H1 (cell line): Measurements from ENCODE around the gene PIGV. TPM values are rescaled to one million over a fixed set of nuclear protein-coding genes. Genes with fewer than 3 reads are reported as not detected.

Experiments
- CTCF ChIA-PET: fragments of 300-600 bp; sonication (Branson Sonifier 250); formaldehyde crosslinking; loops from one replicate; lab custom pipeline; 2021; ENCODE audit not compliant: partially characterized antibody; lab: Charles Lee
- POLR2A ChIA-PET: fragments of 300-600 bp; sonication (Branson Sonifier 250); formaldehyde crosslinking; loops from one replicate; lab custom pipeline; 2021; ENCODE audit warnings: inconsistent platforms; ENCODE audit not compliant: partially characterized antibody; lab: Charles Lee
- DNase-seq, 2 experiments: peaks; one replicate each; pipeline versions ENCODE4 v3.0.0 to v3.0.0-alpha.2; 2010 to 2022; ENCODE audit warnings: low spot score in 2 of 2, low read depth in 1 of 2, mixed read lengths in 1 of 2
- FAIRE-seq: peaks from 2 replicates; lab custom pipeline; 2011; peaks lifted over from hg19 to GRCh38; lab: Jason Lieb, UNC
- H2AFZ ChIP-seq: 2 replicates; pipeline ENCODE4 v1.8.1; 2012; ENCODE audit warnings: low read length, inconsistent platforms
- H2AK5ac ChIP-seq: 2 replicates; pipeline ENCODE4 v1.6.1; 2013; ENCODE audit warnings: low read depth, low read length
- H2BK120ac ChIP-seq: replicated peaks from 2 replicates; pipeline ENCODE3; 2013; ENCODE audit warnings: low read depth, low read length, inconsistent platforms
- H2BK12ac ChIP-seq: 2 replicates; pipeline ENCODE4 v1.6.1; 2013; ENCODE audit warnings: low read depth, low read length
- H2BK15ac ChIP-seq: 2 replicates; pipeline ENCODE4 v1.6.1; 2013; ENCODE audit warnings: low read length
- H2BK20ac ChIP-seq: 2 replicates; pipeline ENCODE4 v1.6.1; 2013; ENCODE audit warnings: low read length
- H2BK5ac ChIP-seq: 2 replicates; pipeline ENCODE4 v1.6.1; 2013; ENCODE audit warnings: low read depth, low read length
- H3K14ac ChIP-seq: 2 replicates; pipeline ENCODE4 v1.6.1; 2013; ENCODE audit warnings: inconsistent platforms; ENCODE audit not compliant: insufficient read length
- H3K18ac ChIP-seq: 2 replicates; pipeline ENCODE4 v1.6.1; 2013; ENCODE audit warnings: low read length; ENCODE audit errors: extremely low read depth
- H3K23ac ChIP-seq: 2 replicates; pipeline ENCODE4 v1.6.1; 2013; ENCODE audit warnings: inconsistent platforms; ENCODE audit not compliant: insufficient read length
- H3K23me2 ChIP-seq: 2 replicates; pipeline ENCODE4 v1.6.1; 2013; ENCODE audit warnings: low read depth, low read length
- H3K27ac ChIP-seq: 2 replicates; pipeline ENCODE4 v1.6.1; 2011; ENCODE audit warnings: low read depth, low read length, inconsistent platforms
- H3K27me3 ChIP-seq, 4 experiments: replicated peaks in 1 of 4; 1 replicate in 1 of 4; 2 replicates in 3 of 4; pipeline versions ENCODE4 v1.6.1 to v1.8.1; 2011 to 2013; ENCODE audit warnings: low read length in 3 of 4, mild to moderate bottlenecking in 3 of 4, inconsistent platforms in 2 of 4, mixed read lengths in 2 of 4, moderate library complexity in 1 of 4; ENCODE audit not compliant: control insufficient read depth in 3 of 4, insufficient read depth in 3 of 4; ENCODE audit errors: extremely low read depth in 1 of 4
- H3K36me3 ChIP-seq, 4 experiments: 2 replicates each; pipeline versions ENCODE4 v1.6.1 to v1.8.1; 2011 to 2013; ENCODE audit warnings: mild to moderate bottlenecking in 4 of 4, low read length in 3 of 4, moderate library complexity in 2 of 4, control low read depth in 1 of 4, inconsistent platforms in 1 of 4; ENCODE audit not compliant: insufficient read depth in 4 of 4, control insufficient read depth in 2 of 4
- H3K4ac ChIP-seq: replicated peaks from 2 replicates; pipeline ENCODE3; 2013; ENCODE audit warnings: low read length, low read depth, mixed read lengths, inconsistent platforms; ENCODE audit not compliant: insufficient read length
- H3K4me1 ChIP-seq, 4 experiments: replicated peaks in 1 of 4; 1 replicate in 1 of 4; 2 replicates in 3 of 4; pipeline versions ENCODE4 v1.6.1 to v1.8.1; 2011 to 2013; ENCODE audit warnings: low read length in 3 of 4, inconsistent platforms in 2 of 4, mixed read lengths in 1 of 4; ENCODE audit not compliant: insufficient read depth in 4 of 4, control insufficient read depth in 3 of 4
- H3K4me2 ChIP-seq, 2 experiments: 2 replicates each; pipeline versions ENCODE4 v1.6.1 to v1.8.1; 2011 to 2013; ENCODE audit warnings: low read depth in 2 of 2, low read length in 2 of 2, control low read depth in 1 of 2, inconsistent platforms in 1 of 2, mild to moderate bottlenecking in 1 of 2; ENCODE audit not compliant: insufficient read depth in 1 of 2
- H3K4me3 ChIP-seq, 4 experiments: fragments of 200-600, 300-600 bp in 1 of 4; sonication (generic), shearing (Covaris generic), sonication (Bioruptor Twin) in 1 of 4; 2 replicates each; pipeline versions ENCODE4 v1.5.1 to v1.8.1; 2011 to 2016; ENCODE audit warnings: low read length in 4 of 4, low read depth in 3 of 4, control low read depth in 2 of 4, inconsistent platforms in 2 of 4, mild to moderate bottlenecking in 2 of 4, mixed read lengths in 1 of 4, moderate library complexity in 1 of 4; ENCODE audit not compliant: insufficient read depth in 2 of 4; ENCODE audit errors: extremely low read depth in 1 of 4
- H3K56ac ChIP-seq: replicated peaks from 2 replicates; pipeline ENCODE3; 2013; ENCODE audit warnings: low read depth, mild to moderate bottlenecking, mixed read lengths, low read length, inconsistent platforms; ENCODE audit not compliant: insufficient read length
- H3K79me1 ChIP-seq: 2 replicates; pipeline ENCODE4 v1.6.1; 2013; ENCODE audit warnings: low read depth, low read length, control low read depth
- H3K79me2 ChIP-seq, 2 experiments: 2 replicates each; pipeline versions ENCODE4 v1.6.1 to v1.8.1; 2012 to 2013; ENCODE audit warnings: low read length in 2 of 2, mild to moderate bottlenecking in 2 of 2, inconsistent platforms in 1 of 2; ENCODE audit not compliant: insufficient read depth in 2 of 2, control insufficient read depth in 1 of 2
- H3K9ac ChIP-seq, 4 experiments: replicated peaks in 1 of 4; 1 replicate in 1 of 4; 2 replicates in 3 of 4; pipeline versions ENCODE4 v1.6.1 to v1.8.1; 2011 to 2013; ENCODE audit warnings: low read depth in 3 of 4, low read length in 3 of 4, control low read depth in 2 of 4, mild to moderate bottlenecking in 2 of 4, moderate library complexity in 2 of 4, inconsistent platforms in 1 of 4; ENCODE audit errors: extremely low read depth in 1 of 4
- H3K9me3 ChIP-seq, 2 experiments: 2 replicates each; pipeline versions ENCODE4 v1.6.1 to v1.8.1; 2012 to 2013; ENCODE audit warnings: mild to moderate bottlenecking in 2 of 2, moderate library complexity in 2 of 2, control low read depth in 1 of 2, inconsistent platforms in 1 of 2, low read depth in 1 of 2, low read length in 1 of 2, mixed read lengths in 1 of 2; ENCODE audit not compliant: insufficient read depth in 2 of 2
- H4K20me1 ChIP-seq, 2 experiments: replicated peaks in 1 of 2; 2 replicates each; pipeline versions ENCODE3 to v1.8.1; 2011 to 2013; ENCODE audit warnings: inconsistent platforms in 2 of 2, low read length in 2 of 2, mild to moderate bottlenecking in 1 of 2; ENCODE audit not compliant: insufficient read depth in 2 of 2, control insufficient read depth in 1 of 2
- H4K5ac ChIP-seq: 2 replicates; pipeline ENCODE4 v1.6.1; 2013; ENCODE audit warnings: low read length, low read depth, mixed read lengths, inconsistent platforms; ENCODE audit not compliant: insufficient read length
- H4K8ac ChIP-seq: 2 replicates; pipeline ENCODE4 v1.8.0; 2013; ENCODE audit warnings: mild to moderate bottlenecking, moderate library complexity, low read length, inconsistent platforms; ENCODE audit not compliant: insufficient read depth; ENCODE audit errors: extremely low read depth
- H4K91ac ChIP-seq: replicated peaks from 2 replicates; pipeline ENCODE3; 2013; ENCODE audit warnings: low read length, mixed read lengths, inconsistent platforms; ENCODE audit not compliant: insufficient read length
- BRCA1 ChIP-seq: IDR thresholded peaks from 2 replicates; pipeline ENCODE4 v1.6.1; 2012; ENCODE audit warnings: low read depth, low read length, improper control_type of control experiment
- CEBPB ChIP-seq: IDR thresholded peaks from 2 replicates; pipeline ENCODE4 v1.6.1; 2012; ENCODE audit warnings: low read depth, low read length
- GTF2F1 ChIP-seq: IDR thresholded peaks from 2 replicates; pipeline ENCODE4 v1.6.1; 2012; ENCODE audit warnings: low read depth, low read length, improper control_type of control experiment, borderline replicate concordance
- HDAC6 ChIP-seq: IDR thresholded peaks from one replicate; pipeline ENCODE4 v1.7.1; 2012; ENCODE audit warnings: low read depth, mild to moderate bottlenecking, inconsistent platforms, low read length, moderate library complexity
- JUN ChIP-seq: IDR thresholded peaks from 2 replicates; pipeline ENCODE4 v1.6.1; 2011; ENCODE audit warnings: low read depth, mild to moderate bottlenecking, improper control_type of control experiment, low read length
- KDM1A ChIP-seq: fragments of 200-600, 300-600 bp; sonication (generic); IDR thresholded peaks from 2 replicates; pipeline ENCODE4 v1.7.1; 2016; ENCODE audit warnings: mild to moderate bottlenecking, low read length, borderline replicate concordance
- KDM5A ChIP-seq: fragments of 200-600 bp; IDR thresholded peaks from 2 replicates; pipeline ENCODE4 v1.7.1; 2012; ENCODE audit warnings: mild to moderate bottlenecking, low read length, inconsistent platforms, mixed read lengths
- SIRT6 ChIP-seq: IDR thresholded peaks from one replicate; pipeline ENCODE4 v1.7.1; 2012; ENCODE audit warnings: low read length, inconsistent platforms
- TEAD4 ChIP-seq: IDR thresholded peaks from 2 replicates; pipeline ENCODE4 v1.6.1; 2012; ENCODE audit warnings: low read depth, low read length, inconsistent platforms, mixed read lengths
- YY1 ChIP-seq: IDR thresholded peaks from 2 replicates; pipeline ENCODE4 v1.6.1; 2011; ENCODE audit warnings: low read depth, mild to moderate bottlenecking, low read length
- WGBS, 2 experiments: shearing (Covaris generic) in 1 of 2; methylation state at CpG; one replicate each; pipeline versions ENCODE4 v1.1.6 to v1.1.7; 2013 to 2015; ENCODE audit warnings: low lambda C conversion rate in 2 of 2, mixed read lengths in 2 of 2, inconsistent platforms in 1 of 2, low coverage in 1 of 2, missing lambda C conversion rate in 1 of 2; ENCODE audit not compliant: insufficient replicate concordance in 2 of 2, insufficient coverage in 1 of 2, insufficient read length in 1 of 2; ENCODE audit errors: extremely low coverage in 1 of 2, missing lambda C conversion rate in 1 of 2; 5-methylcytosine and 5-hydroxymethylcytosine counted together
- polyA plus RNA-seq, 7 experiments: library from polyadenylated mRNA; depleted of rRNA in 3 of 7; stranded (reverse) in 5 of 7; unstranded in 2 of 7; fragments of >200 nt in 5 of 7; fragments of 200-250 nt in 2 of 7; gene quantifications; 1 replicate in 5 of 7; 2 replicates in 1 of 7; 4 replicates in 1 of 7; pipeline versions ENCODE4 v1.2.1 to v1.2.3, GENCODE V29; 2011 to 2013; ENCODE audit warnings: missing spikeins in 2 of 7, mixed read lengths in 2 of 7
- total RNA-seq: library from RNA; stranded (reverse); fragmentation: NEBNext Ultra II Directional; extraction: Animal tissue kit (Norgen Biotek cat#: 25700); gene quantifications from 2 replicates; pipeline ENCODE4 v1.2.1, GENCODE V29; 2021

PIGV gene
- total and polyA plus RNA-seq, 2 of the 8 experiments (the other 6 are each of a cell fraction or from before 2014, with no cell fraction given): 8.5 to 20.9 TPM

DNA sequence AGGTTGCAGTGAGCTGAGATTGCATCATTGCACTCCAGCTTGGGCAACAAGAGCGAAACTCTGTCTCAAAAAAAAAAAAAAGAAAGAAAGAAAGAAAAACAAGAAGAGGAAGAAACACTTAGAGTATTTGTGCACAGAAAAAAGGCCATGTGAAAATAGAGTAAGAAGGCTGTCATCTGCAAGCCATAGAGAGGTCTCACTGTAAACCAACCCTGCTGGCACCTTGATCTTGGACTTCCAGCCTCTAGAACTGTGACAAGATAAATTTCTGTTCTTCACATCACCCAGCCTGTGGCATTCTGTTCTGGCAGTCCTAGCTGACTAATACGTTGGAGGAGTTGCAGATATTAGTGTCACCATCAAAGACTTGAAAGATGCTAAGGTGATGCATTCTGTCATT is 26.6 kb downstream of the PIGV start:
- Histone ChIP-seq H3K23me2 (no peaks in the 10 kb centered on the region), H4K8ac (no peak overlapping the region), H3K9ac (no peak overlapping the region), H4K5ac (no peak overlapping the region), H3K18ac (no peak overlapping the region), H3K23ac (no peak overlapping the region), H3K27ac (no peak overlapping the region), H3K9me3 (peaks cover 2 to 8% of the 10 kb centered on the region in 2 experiments; a peak in 3 of 4 replicates), H2BK15ac (no peak overlapping the region), H3K56ac (no peak overlapping the region), H3K4me2 (no peak overlapping the region), H2BK120ac (no peak overlapping the region), H3K4me3 (no peak overlapping the region), H2AFZ (no peak overlapping the region), H4K91ac (no peak overlapping the region), H2BK20ac (no peak overlapping the region), H3K79me2 (no peaks in the 10 kb centered on the region), H2BK5ac (no peak overlapping the region), H3K4me1 (no peaks in the 10 kb centered on the region), H2AK5ac (no peak overlapping the region), H3K14ac (no peak overlapping the region), H3K4ac (no peak overlapping the region), H4K20me1 (no peaks in the 10 kb centered on the region), H3K27me3 (no peaks in the 10 kb centered on the region), H3K36me3 (no peaks in the 10 kb centered on the region), H2BK12ac (no peak overlapping the region), H3K79me1 (no peaks in the 10 kb centered on the region)
- ChIA-PET CTCF (interaction anchor here (0.7 to 0.9 kb wide), 2 partner anchors 72 to 281 kb away, joined by 3 to 4 read pairs; no protein-coding TSS in a partner anchor), POLR2A (interaction anchor here (0.9 kb wide), 1 partner anchor 15 kb away, joined by 3 read pairs; no protein-coding TSS in a partner anchor)
- WGBS, 2 experiments: 89% methylated on average over 1 of the region's 2 CpGs; no CpG with 5 or more reads in 1 of the 2 experiments
- TF ChIP-seq TEAD4: no peak
- no peak for TF ChIP-seq BRCA1
- no peak for TF ChIP-seq JUN
- TF ChIP-seq SIRT6: no peak
- TF ChIP-seq KDM5A: no peak
- no peak for TF ChIP-seq CEBPB
- TF ChIP-seq HDAC6: no peak
- no peak for TF ChIP-seq GTF2F1
- no peak for TF ChIP-seq YY1
- no peak for TF ChIP-seq KDM1A
- DNase-seq (no peak), FAIRE-seq (no peak)
